Ascending aorta (tissue), 2 donors: ENCODE results near the gene RBM44. TPM values are rescaled to one million over a fixed set of nuclear protein-coding genes. Genes with fewer than 3 reads are reported as not detected.

ENCODE experiments used
- DNase-seq, 2 donors: peaks; one replicate each; pipeline ENCODE4 v3.0.0-alpha.2; 2019; ENCODE audit warnings: low spot score in 2 of 2
- H3K27ac ChIP-seq, 2 donors: fragments of 200-600 bp; sonication (generic); one replicate each; pipeline ENCODE4 v1.5.1; 2016 to 2017; ENCODE audit warnings: mild to moderate bottlenecking in 1 of 2
- H3K27me3 ChIP-seq: fragments of 200-600 bp; sonication (generic); one replicate; pipeline ENCODE4 v1.5.1; 2017
- H3K36me3 ChIP-seq, 2 donors: fragments of 200-600 bp; sonication (generic); one replicate each; pipeline ENCODE4 v1.5.1; 2016
- H3K4me1 ChIP-seq, 2 donors: fragments of 200-600 bp; sonication (generic); one replicate each; pipeline ENCODE4 v1.5.1; 2016 to 2017; ENCODE audit warnings: mild to moderate bottlenecking in 1 of 2
- H3K4me3 ChIP-seq, 2 donors: fragments of 200-600 bp; sonication (generic); one replicate each; pipeline ENCODE4 v1.5.1; 2016 to 2017; ENCODE audit warnings: mild to moderate bottlenecking in 1 of 2
- H3K9me3 ChIP-seq, 2 donors: fragments of 200-600 bp; sonication (generic); one replicate each; pipeline ENCODE4 v1.5.1; 2016
- CTCF ChIP-seq, 3 experiments: fragments of 200-600 bp in 2 of 3; fragments of 450-650 bp in 1 of 3; sonication (generic) in 2 of 3; IDR thresholded peaks; one replicate each; pipeline ENCODE4 v1.5.1; 2016 to 2019; ENCODE audit warnings: antibody characterized with exemption in 3 of 3, mild to moderate bottlenecking in 1 of 3, moderate library complexity in 1 of 3
- intact Hi-C: fragments of 100-400 bp; cut with DNase I; formaldehyde crosslinking; loops from one replicate; pipeline ENCODE4 v1.15.1; 2023
- total RNA-seq: library from RNA; depleted of rRNA; stranded (reverse); fragments of >200 nt; gene quantifications from one replicate; pipeline ENCODE4 v1.1.0, GENCODE V29; 2016

RBM44 gene
- total RNA-seq, 1 donor from 2014 or later, result 8.5 TPM

- no peak for TF ChIP-seq CTCF (IDR thresholded peaks at IDR 0.05)
- H3K4me3 ChIP-seq, result no peak overlapping the region
- intact Hi-C loops, result no loop called here
- H3K27ac ChIP-seq, result no peak overlapping the region
- no peaks in the 10 kb centered on the region for H3K36me3 ChIP-seq
- H3K9me3 ChIP-seq, result no peaks in the 10 kb centered on the region
- no peaks in the 10 kb centered on the region for H3K4me1 ChIP-seq
- H3K27me3 ChIP-seq, result no peaks in the 10 kb centered on the region
- no peak for DNase-seq
These were observed 7.8 kb downstream of the RBM44 start for GRCh38 chr2:237806334-237806733.

GRCh38 chr2:237815637-237816036 is 17.1 kb downstream of the RBM44 start:
- no peaks in the 10 kb centered on the region for H3K36me3 ChIP-seq

GRCh38 chr2:237816531-237816930 is 18.0 kb downstream of the RBM44 start:
- DNase-seq, result no peak
- Histone ChIP-seq H3K27ac (no peak overlapping the region), H3K4me1 (no peaks in the 10 kb centered on the region), H3K36me3 (no peaks in the 10 kb centered on the region), H3K27me3 (no peaks in the 10 kb centered on the region), H3K9me3 (no peaks in the 10 kb centered on the region), H3K4me3 (no peak overlapping the region)
- intact Hi-C loops, result no loop called here
- no peak for TF ChIP-seq CTCF (IDR thresholded peaks at IDR 0.05)

More at GRCh38 chr2:237815637-237816036, 17.1 kb downstream of the RBM44 start:
- intact Hi-C loops, result no loop called here
- H3K4me3 ChIP-seq, result no peak overlapping the region
- no peaks in the 10 kb centered on the region for H3K9me3 ChIP-seq
- no peak overlapping the region for H3K27ac ChIP-seq
- no peaks in the 10 kb centered on the region for H3K27me3 ChIP-seq
- no peak for TF ChIP-seq CTCF (IDR thresholded peaks at IDR 0.05)
- H3K4me1 ChIP-seq, result no peaks in the 10 kb centered on the region
- no peak for DNase-seq

- Histone ChIP-seq H3K27me3 (no peaks in the 10 kb centered on the region), H3K4me1 (no peaks in the 10 kb centered on the region), H3K4me3 (no peak overlapping the region), H3K27ac (no peak overlapping the region), H3K36me3 (no peaks in the 10 kb centered on the region), H3K9me3 (no peaks in the 10 kb centered on the region)
- no peak for TF ChIP-seq CTCF (IDR thresholded peaks at IDR 0.05)
- intact Hi-C loops, result no loop called here
- DNase-seq, result no peak
These were observed 19.5 kb downstream of the RBM44 start for GRCh38 chr2:237818066-237818473.

- no peaks in the 10 kb centered on the region for H3K27me3 ChIP-seq
- no peak overlapping the region for H3K27ac ChIP-seq
- H3K4me1 ChIP-seq, result no peaks in the 10 kb centered on the region
- intact Hi-C loops, result no loop called here
- H3K36me3 ChIP-seq, result no peaks in the 10 kb centered on the region
- TF ChIP-seq CTCF (IDR thresholded peaks at IDR 0.05), result no peak
- no peak for DNase-seq
- no peaks in the 10 kb centered on the region for H3K9me3 ChIP-seq
- no peak overlapping the region for H3K4me3 ChIP-seq
These were observed 20.7 kb downstream of the RBM44 start for GRCh38 chr2:237819231-237819630.

GRCh38 chr2:237820421-237820820 is 21.8 kb downstream of the RBM44 start:
- no peak for DNase-seq
- TF ChIP-seq CTCF (IDR thresholded peaks at IDR 0.05), result no peak
- no peaks in the 10 kb centered on the region for H3K27me3 ChIP-seq
- H3K9me3 ChIP-seq, result no peaks in the 10 kb centered on the region
- intact Hi-C loops, result no loop called here
- no peaks in the 10 kb centered on the region for H3K4me1 ChIP-seq
- no peaks in the 10 kb centered on the region for H3K36me3 ChIP-seq
- no peak overlapping the region for H3K27ac ChIP-seq
- no peak overlapping the region for H3K4me3 ChIP-seq
